ENCODE data around the gene PARVA. TPM values are rescaled to one million over a fixed set of nuclear protein-coding genes. Genes with fewer than 3 reads are reported as not detected.

Gene PARVA
- total and polyA plus RNA-seq, 2 of the 4 experiments (the other 2 are of a cell fraction), result 65.2 to 80.2 TPM

- H3K18ac ChIP-seq (ENCODE audit: low read depth, low read length), result no peak overlapping the region
- H3K56ac ChIP-seq (ENCODE audit: extremely low read depth, insufficient read depth, low read length), result no peak overlapping the region
- CTCF ChIA-PET, result no interaction called here
- H3K14ac ChIP-seq (replicated peaks; ENCODE audit: low read depth, low read length), result no peak overlapping the region
- H4K91ac ChIP-seq (ENCODE audit: insufficient read depth, low read depth, low read length), result no peak overlapping the region
- no peak for DNase-seq
- TF ChIP-seq SMC3 (IDR thresholded peaks at IDR 0.05; ENCODE audit: low read depth, low read length), result no peak
- no peak for TF ChIP-seq MAFK (IDR thresholded peaks at IDR 0.05; ENCODE audit: low read depth, low read length)
- TF ChIP-seq NFE2L2 (IDR thresholded peaks at IDR 0.05; ENCODE audit: low read depth, low read length), result no peak
- no peak for TF ChIP-seq FOS (IDR thresholded peaks at IDR 0.05; ENCODE audit: low read depth, low read length)
- H2AK9ac ChIP-seq (replicated peaks; ENCODE audit: low read depth, low read length, poor library complexity), result no peak overlapping the region
- H3K9me3 ChIP-seq (ENCODE audit: control insufficient read depth, insufficient read depth, low read length), result no peaks in the 10 kb centered on the region
- peaks cover 8 to 38% of the 10 kb centered on the region in 2 experiments; a peak in 3 of 4 replicates for H3K79me1 ChIP-seq (ENCODE audit: low read depth in 1 of 2, low read length in 2 of 2)
- H2BK120ac ChIP-seq (ENCODE audit: low read depth, low read length), result no peak overlapping the region
- 98% methylated on average over 8 of the region's 14 CpGs; no CpG with 5 or more reads in 1 of the 2 experiments for WGBS, 2 experiments (ENCODE audit: extremely low coverage in 2 of 2, insufficient read length in 1 of 2)
- 0 out of 2 replicates have a peak overlapping the region, but pooled peaks have one; percentile 1 for H2AK5ac ChIP-seq (ENCODE audit: low read depth, low read length)
- dilution Hi-C loops (cut with HindIII; ENCODE audit: low sequenced_read_pairs, unreplicated experiment) (no loop called here), intact Hi-C loops (cut with micrococcal nuclease) (no loop called here), in situ Hi-C loops (cut with MboI; ENCODE audit: low sequenced_read_pairs) (loop anchor here (10.0 kb wide), 1 partner anchor 372 kb away; no protein-coding TSS in a partner anchor)
- no peak overlapping the region for H3K9ac ChIP-seq (ENCODE audit: low read depth, low read length)
- no peak for ATAC-seq (ENCODE audit: low read depth)
- H3K27me3 ChIP-seq (ENCODE audit: control insufficient read depth, insufficient read depth, low read length), result no peaks in the 10 kb centered on the region
- H3K4me1 ChIP-seq (ENCODE audit: control insufficient read depth, insufficient read depth, low read length), result peaks cover 19% of the 10 kb centered on the region
- H3K4me3 ChIP-seq (ENCODE audit: insufficient read depth, low read depth, low read length), result no peak overlapping the region
- H2BK5ac ChIP-seq (ENCODE audit: low read depth, low read length, poor library complexity, severe bottlenecking), result no peak overlapping the region
- H3K9me1 ChIP-seq (ENCODE audit: insufficient read depth, low read length), result peaks cover 38% of the 10 kb centered on the region
- no peak overlapping the region for H4K5ac ChIP-seq (ENCODE audit: low read depth, low read length)
- peaks cover 21% of the 10 kb centered on the region for H3K36me3 ChIP-seq (ENCODE audit: control insufficient read depth, insufficient read depth, low read length)
- no peak overlapping the region for H2BK15ac ChIP-seq (ENCODE audit: low read depth, low read length)
- no peak overlapping the region for H2BK20ac ChIP-seq (ENCODE audit: low read depth, low read length)
- no peak overlapping the region for H3K23ac ChIP-seq (ENCODE audit: low read depth, low read length)
- H4K8ac ChIP-seq (ENCODE audit: low read depth in 2 of 2, low read length in 2 of 2), result no peak overlapping the region
- no peak overlapping the region for H3K4ac ChIP-seq (ENCODE audit: low read depth, low read length)
- H2AFZ ChIP-seq (replicated peaks; ENCODE audit: low read length, poor library complexity), result no peak overlapping the region
- POLR2A ChIA-PET (ENCODE audit: unreplicated experiment), result no interaction called here
- H4K20me1 ChIP-seq (ENCODE audit: insufficient read depth, low read length), result no peaks in the 10 kb centered on the region
- no peak overlapping the region for H3K27ac ChIP-seq (ENCODE audit: insufficient read depth, low read length)
- H3K4me2 ChIP-seq (ENCODE audit: low read depth, low read length), result no peak overlapping the region
- no TSS peak for BruUV-seq (replicated peaks)
Observed at GRCh38 chr11:12532580-12532979, 155.2 kb downstream of the PARVA start.
